Central memory CD8-positive, alpha-beta T cell (primary cell): ENCODE results near the gene PPFIA2.

Experiments
- ATAC-seq: fragments of 150-1000 bp; cut with Tn5 transposase; replicated peaks from 2 replicates; pipeline ENCODE4 v1.10.0; 2022; ENCODE audit warnings: mild to moderate bottlenecking, moderate FRiP score, moderate number of reproducible peaks; ENCODE audit not compliant: poor library complexity, severe bottlenecking; ENCODE audit errors: extremely low read depth
- DNase-seq, 2 donors: peaks; one replicate each; pipeline ENCODE4 v3.0.0; 2021; ENCODE audit warnings: low spot score in 2 of 2
- H3K27ac Mint-ChIP-seq: one replicate; pipeline ENCODE4 v1.8.0; 2022; ENCODE audit warnings: low read depth, mild to moderate bottlenecking, moderate library complexity, mixed read lengths
- H3K27me3 Mint-ChIP-seq: one replicate; pipeline ENCODE4 v1.8.0; 2022; ENCODE audit warnings: mixed read lengths
- H3K36me3 Mint-ChIP-seq: one replicate; pipeline ENCODE4 v1.8.0; 2022; ENCODE audit warnings: mild to moderate bottlenecking, moderate library complexity, mixed read lengths; ENCODE audit not compliant: insufficient read depth
- H3K4me1 Mint-ChIP-seq: one replicate; pipeline ENCODE4 v1.8.0; 2022; ENCODE audit warnings: mixed read lengths
- H3K4me3 Mint-ChIP-seq: one replicate; pipeline ENCODE4 v1.8.0; 2022; ENCODE audit warnings: mild to moderate bottlenecking, moderate library complexity, mixed read lengths
- H3K9me3 Mint-ChIP-seq: one replicate; pipeline ENCODE4 v1.8.0; 2022; ENCODE audit warnings: mixed read lengths

Gene PPFIA2

GRCh38 chr12:81255947-81256346 is 503.2 kb downstream of the PPFIA2 start:
- Mint-ChIP-seq H3K27ac (no peak overlapping the region), H3K9me3 (peaks cover 15% of the 10 kb centered on the region), H3K27me3 (no peaks in the 10 kb centered on the region), H3K4me1 (no peaks in the 10 kb centered on the region), H3K4me3 (no peak overlapping the region), H3K36me3 (no peaks in the 10 kb centered on the region)
- no peak for DNase-seq
- no peak for ATAC-seq

- DNase-seq (no peak), ATAC-seq (no peak)
- Mint-ChIP-seq H3K4me3 (no peak overlapping the region), H3K27me3 (no peaks in the 10 kb centered on the region), H3K36me3 (no peaks in the 10 kb centered on the region), H3K9me3 (peaks cover 17% of the 10 kb centered on the region), H3K27ac (no peak overlapping the region), H3K4me1 (no peaks in the 10 kb centered on the region)
These were observed 503.7 kb downstream of the PPFIA2 start for GRCh38 chr12:81255456-81255855.

GRCh38 chr12:81253360-81253759 is 505.8 kb downstream of the PPFIA2 start:
- Mint-ChIP-seq H3K9me3 (peaks cover 13% of the 10 kb centered on the region), H3K4me3 (no peak overlapping the region), H3K4me1 (no peaks in the 10 kb centered on the region), H3K36me3 (no peaks in the 10 kb centered on the region), H3K27me3 (no peaks in the 10 kb centered on the region), H3K27ac (no peak overlapping the region)
- ATAC-seq (no peak), DNase-seq (no peak)

GRCh38 chr12:81252228-81252627 is 506.9 kb downstream of the PPFIA2 start:
- no peaks in the 10 kb centered on the region for H3K4me1 Mint-ChIP-seq
- DNase-seq = no peak
- ATAC-seq = no peak
- H3K9me3 Mint-ChIP-seq = peaks cover 13% of the 10 kb centered on the region
- no peak overlapping the region for H3K27ac Mint-ChIP-seq
- no peaks in the 10 kb centered on the region for H3K36me3 Mint-ChIP-seq
- H3K4me3 Mint-ChIP-seq = no peak overlapping the region
- H3K27me3 Mint-ChIP-seq = no peaks in the 10 kb centered on the region

DNA sequence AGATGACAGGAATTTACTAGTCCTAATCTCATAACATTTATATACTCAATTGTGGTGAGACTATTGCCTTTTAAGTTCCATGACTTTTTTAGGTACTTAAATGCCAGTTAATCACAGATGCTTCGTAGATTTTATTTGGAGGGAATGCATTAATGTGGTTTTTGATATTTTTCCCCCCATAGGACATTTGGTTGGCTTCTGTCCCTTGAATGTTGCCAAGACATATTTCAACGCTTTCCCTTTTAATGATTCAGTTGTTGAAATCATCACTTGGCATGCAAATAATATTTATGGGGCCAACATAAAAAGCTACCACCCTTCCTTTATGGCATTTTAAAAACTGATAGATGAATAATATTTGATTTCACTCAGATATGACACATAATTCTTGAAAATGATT is 509.2 kb downstream of the PPFIA2 start:
- no peak for DNase-seq
- Mint-ChIP-seq H3K9me3 (peaks cover 20% of the 10 kb centered on the region), H3K4me1 (no peaks in the 10 kb centered on the region), H3K27ac (no peak overlapping the region), H3K4me3 (no peak overlapping the region), H3K36me3 (peaks cover 2% of the 10 kb centered on the region), H3K27me3 (no peaks in the 10 kb centered on the region)
- no peak for ATAC-seq

DNA sequence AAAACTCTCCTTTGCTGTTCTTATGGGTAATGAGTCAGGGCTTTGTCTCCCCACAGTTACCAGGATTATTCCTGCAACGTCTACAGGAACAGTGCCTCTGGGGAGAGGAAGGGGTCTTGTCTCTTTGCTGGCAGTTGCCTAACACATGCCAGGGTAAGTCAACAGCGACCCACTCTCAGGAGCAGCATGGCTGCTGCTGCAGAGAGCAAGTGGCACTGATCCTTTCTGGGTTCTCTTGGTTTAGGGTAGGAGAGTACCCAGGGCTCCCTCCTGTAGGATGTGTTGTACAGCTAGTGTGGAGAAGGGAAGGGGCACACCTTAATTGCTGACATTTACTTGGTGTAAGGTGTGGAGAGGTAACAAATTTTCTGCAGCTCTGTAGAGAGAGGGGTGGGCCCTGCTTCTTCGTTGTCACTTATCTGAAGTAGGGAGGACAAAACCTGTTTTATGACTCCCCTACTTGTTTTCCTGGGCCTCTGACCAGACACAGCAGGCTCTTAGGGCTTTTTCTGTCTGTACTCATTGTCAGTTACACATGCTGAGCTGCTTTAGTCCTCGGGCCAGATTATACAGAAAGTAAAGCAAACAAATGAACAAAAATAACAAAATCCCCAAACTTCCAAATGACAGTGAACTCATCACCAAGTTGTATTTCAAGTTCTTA is 513.1 kb downstream of the PPFIA2 start:
- H3K4me3 Mint-ChIP-seq = no peak overlapping the region
- DNase-seq = no peak
- no peaks in the 10 kb centered on the region for H3K27me3 Mint-ChIP-seq
- peaks cover 11% of the 10 kb centered on the region for H3K9me3 Mint-ChIP-seq
- peaks cover 2% of the 10 kb centered on the region for H3K36me3 Mint-ChIP-seq
- H3K27ac Mint-ChIP-seq = no peak overlapping the region
- no peaks in the 10 kb centered on the region for H3K4me1 Mint-ChIP-seq
- ATAC-seq = no peak

DNA sequence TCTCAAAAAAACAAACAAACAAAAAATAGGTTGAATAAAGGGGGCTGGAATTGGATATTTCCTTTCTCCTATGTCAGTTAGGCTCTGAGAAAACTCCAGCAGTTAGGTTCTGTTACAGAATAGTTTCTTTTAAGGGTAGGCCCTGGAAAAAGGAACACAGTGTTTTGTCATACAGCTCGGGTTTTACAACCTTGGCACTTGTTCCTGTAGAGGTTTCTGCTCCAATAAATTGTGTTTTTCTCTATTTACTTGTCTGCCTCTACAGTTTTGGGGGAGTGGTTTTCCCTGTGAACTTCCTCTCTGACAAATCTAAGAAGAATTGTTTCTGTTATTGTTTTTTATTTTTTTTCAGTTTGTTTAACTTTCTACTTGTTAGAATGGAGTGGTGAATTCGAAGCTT is 513.7 kb downstream of the PPFIA2 start:
- Mint-ChIP-seq H3K27ac (no peak overlapping the region), H3K4me3 (no peak overlapping the region), H3K27me3 (no peaks in the 10 kb centered on the region), H3K9me3 (peaks cover 7% of the 10 kb centered on the region), H3K36me3 (peaks cover 2% of the 10 kb centered on the region), H3K4me1 (no peaks in the 10 kb centered on the region)
- DNase-seq (no peak), ATAC-seq (no peak)

- peaks cover 13% of the 10 kb centered on the region for H3K9me3 Mint-ChIP-seq
- no peaks in the 10 kb centered on the region for H3K27me3 Mint-ChIP-seq
- H3K4me1 Mint-ChIP-seq = no peaks in the 10 kb centered on the region
- H3K27ac Mint-ChIP-seq = no peak overlapping the region
- no peaks in the 10 kb centered on the region for H3K36me3 Mint-ChIP-seq
- no peak for DNase-seq
- H3K4me3 Mint-ChIP-seq = no peak overlapping the region
- no peak for ATAC-seq
These were observed 527.4 kb downstream of the PPFIA2 start for GRCh38 chr12:81231574-81232368.

DNA sequence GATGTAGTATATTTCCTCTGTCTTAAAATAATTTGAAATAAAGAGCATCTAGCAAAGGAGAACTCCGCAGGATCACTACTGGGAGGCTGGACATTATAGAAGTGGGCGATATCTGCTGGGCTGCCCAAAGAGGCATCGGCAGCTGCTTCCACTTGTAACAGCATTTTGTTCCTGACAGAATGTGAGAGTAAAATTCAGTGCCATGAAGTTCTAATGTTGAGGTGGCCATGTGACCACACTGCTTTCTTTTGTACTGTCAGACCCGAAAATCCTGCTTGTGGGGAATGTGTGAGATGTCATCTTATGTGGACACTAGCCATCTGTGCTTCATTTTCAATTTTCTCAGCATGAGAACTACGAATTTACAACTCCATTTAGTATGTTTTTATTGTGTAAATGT is 529.4 kb downstream of the PPFIA2 start:
- no peak overlapping the region for H3K4me3 Mint-ChIP-seq
- H3K36me3 Mint-ChIP-seq = no peaks in the 10 kb centered on the region
- H3K9me3 Mint-ChIP-seq = peaks cover 25% of the 10 kb centered on the region
- DNase-seq (no peak), ATAC-seq (no peak)
- no peak overlapping the region for H3K27ac Mint-ChIP-seq
- no peaks in the 10 kb centered on the region for H3K27me3 Mint-ChIP-seq
- no peaks in the 10 kb centered on the region for H3K4me1 Mint-ChIP-seq

DNA sequence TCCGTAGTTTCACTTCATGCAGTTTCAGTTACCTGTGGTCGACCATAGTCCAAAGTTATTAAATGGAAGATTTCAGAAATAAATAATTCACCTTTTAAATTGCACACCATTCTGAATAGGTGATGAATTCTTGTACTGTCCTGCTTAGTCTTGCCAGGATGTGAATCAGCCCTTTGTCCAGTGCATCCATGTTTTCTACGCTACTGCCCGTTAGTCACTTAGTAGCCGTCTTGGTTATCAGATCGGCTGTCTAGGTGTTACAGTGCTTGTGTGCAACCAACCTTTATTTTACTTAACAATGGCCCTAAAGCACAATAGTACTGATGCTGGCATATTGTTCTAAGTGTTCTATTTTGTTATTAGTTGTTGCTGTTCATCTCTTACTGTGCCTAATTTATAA is 534.5 kb downstream of the PPFIA2 start:
- H3K4me3 Mint-ChIP-seq = no peak overlapping the region
- H3K9me3 Mint-ChIP-seq = peaks cover 20% of the 10 kb centered on the region
- H3K4me1 Mint-ChIP-seq = no peaks in the 10 kb centered on the region
- H3K36me3 Mint-ChIP-seq = no peaks in the 10 kb centered on the region
- no peak for DNase-seq
- no peaks in the 10 kb centered on the region for H3K27me3 Mint-ChIP-seq
- no peak overlapping the region for H3K27ac Mint-ChIP-seq
- ATAC-seq = no peak

- Mint-ChIP-seq H3K4me1 (no peaks in the 10 kb centered on the region), H3K9me3 (peaks cover 20% of the 10 kb centered on the region), H3K27me3 (no peaks in the 10 kb centered on the region), H3K27ac (no peak overlapping the region), H3K4me3 (no peak overlapping the region), H3K36me3 (no peaks in the 10 kb centered on the region)
- DNase-seq = no peak
- no peak for ATAC-seq
These were observed 536.1 kb downstream of the PPFIA2 start for GRCh38 chr12:81222846-81223592.

DNA sequence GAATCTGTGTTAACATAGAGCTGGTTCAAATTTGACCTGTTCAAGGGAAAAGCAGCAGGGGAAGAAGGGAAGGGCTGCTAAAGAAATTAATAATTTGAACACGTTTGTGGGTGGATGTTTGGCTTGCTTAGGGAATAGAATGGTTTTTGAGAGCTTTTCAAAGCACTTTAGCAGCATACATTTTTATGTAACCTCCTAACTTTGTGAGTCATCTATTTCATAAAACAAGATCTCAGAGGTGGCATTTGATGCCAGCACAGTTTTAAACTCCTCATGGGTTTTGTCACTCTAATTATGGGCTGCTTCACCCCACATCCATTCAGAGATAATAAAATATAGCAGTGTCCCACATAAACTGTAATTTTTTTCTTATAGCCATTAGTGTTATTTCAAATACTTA is 537.5 kb downstream of the PPFIA2 start:
- no peak for DNase-seq
- peaks cover 12% of the 10 kb centered on the region for H3K9me3 Mint-ChIP-seq
- no peak for ATAC-seq
- no peak overlapping the region for H3K27ac Mint-ChIP-seq
- H3K27me3 Mint-ChIP-seq = no peaks in the 10 kb centered on the region
- H3K4me1 Mint-ChIP-seq = no peaks in the 10 kb centered on the region
- H3K4me3 Mint-ChIP-seq = no peak overlapping the region
- H3K36me3 Mint-ChIP-seq = no peaks in the 10 kb centered on the region

GRCh38 chr12:81216739-81217138 is 542.4 kb downstream of the PPFIA2 start:
- H3K27ac Mint-ChIP-seq = no peak overlapping the region
- DNase-seq = no peak

More at GRCh38 chr12:81216739-81217138, 542.4 kb downstream of the PPFIA2 start:
- no peaks in the 10 kb centered on the region for H3K4me1 Mint-ChIP-seq
- no peaks in the 10 kb centered on the region for H3K36me3 Mint-ChIP-seq
- peaks cover 20% of the 10 kb centered on the region for H3K9me3 Mint-ChIP-seq
- ATAC-seq = no peak
- no peak overlapping the region for H3K4me3 Mint-ChIP-seq
- no peaks in the 10 kb centered on the region for H3K27me3 Mint-ChIP-seq
